Measurements from ENCODE around the gene GSC2.

Gene GSC2

GRCh38 chr22:19119949-19120348 is 30.1 kb downstream of the GSC2 start:
- DNase-seq (ENCODE audit: low spot score) = no peak

- no peak for DNase-seq (ENCODE audit: low spot score)
Measured at GRCh38 chr22:19118329-19118880, 31.7 kb downstream of the GSC2 start.

- no peak for DNase-seq (ENCODE audit: low spot score)
Measured at GRCh38 chr22:19117111-19117512, 33.0 kb downstream of the GSC2 start.

- DNase-seq (ENCODE audit: low spot score) = no peak
Measured at GRCh38 chr22:19115628-19116027, 34.5 kb downstream of the GSC2 start.

- DNase-seq (ENCODE audit: low spot score) = no peak
Measured at GRCh38 chr22:19114984-19115552, 35.0 kb downstream of the GSC2 start.

GRCh38 chr22:19113429-19113828 is 36.7 kb downstream of the GSC2 start:
- no peak for DNase-seq (ENCODE audit: low spot score)

- DNase-seq (ENCODE audit: low spot score) = no peak
Measured at GRCh38 chr22:19111584-19111983, 38.5 kb downstream of the GSC2 start.

GRCh38 chr22:19111140-19111539 is 39.0 kb downstream of the GSC2 start:
- no peak for DNase-seq (ENCODE audit: low spot score)

GRCh38 chr22:19110646-19111045 is 39.4 kb downstream of the GSC2 start:
- no peak for DNase-seq (ENCODE audit: low spot score)

- DNase-seq (ENCODE audit: low spot score) = no peak
Measured at GRCh38 chr22:19110064-19110458, 40.0 kb downstream of the GSC2 start.

- no peak for DNase-seq (ENCODE audit: low spot score)
Measured at GRCh38 chr22:19109198-19110063, 40.7 kb downstream of the GSC2 start.

GRCh38 chr22:19108807-19109197 is 41.3 kb downstream of the GSC2 start:
- DNase-seq (ENCODE audit: low spot score) = no peak

- no peak for DNase-seq (ENCODE audit: low spot score)
Measured at GRCh38 chr22:19107730-19108074, 42.4 kb downstream of the GSC2 start.

- DNase-seq (ENCODE audit: low spot score) = no peak
Measured at GRCh38 chr22:19106886-19107729, 43.0 kb downstream of the GSC2 start.

GRCh38 chr22:19105867-19106802 is 44.0 kb downstream of the GSC2 start:
- DNase-seq (ENCODE audit: low spot score) = no peak

- DNase-seq (ENCODE audit: low spot score) = no peak
Measured at GRCh38 chr22:19105456-19105855, 44.6 kb downstream of the GSC2 start.

GRCh38 chr22:19103880-19104821 is 45.9 kb downstream of the GSC2 start:
- DNase-seq (ENCODE audit: low spot score) = no peak

- DNase-seq (ENCODE audit: low spot score) = no peak
Measured at GRCh38 chr22:19098157-19098556, 51.9 kb downstream of the GSC2 start.

- no peak for DNase-seq (ENCODE audit: low spot score)
Measured at GRCh38 chr22:19097518-19097917, 52.6 kb downstream of the GSC2 start.

Data from kidney capillary endothelial cell (primary cell).